HG03342 (cell line): ENCODE measurements around the gene NSMCE1.
"Not testable (repeated sequence)": the region's sequence is repeated elsewhere in the genome, so short reads cannot be mapped to it uniquely, and the experiment has no call there.

Experiments used
- ATAC-seq: cut with Tn5 transposase; IDR thresholded peaks from one replicate; pipeline ENCODE4 v1.9.1; 2021; ENCODE audit warnings: mild to moderate bottlenecking, moderate library complexity; ENCODE audit not compliant: unreplicated experiment

NSMCE1 gene

GRCh38 chr16:27303256-27304100 lies 34.9 kb upstream of the NSMCE1 start:
- no peak for ATAC-seq

- ATAC-seq = no peak
These were observed 33.6 kb upstream of the NSMCE1 start for GRCh38 chr16:27302126-27302525.

GRCh38 chr16:27301236-27301861 lies 32.8 kb upstream of the NSMCE1 start:
- ATAC-seq = no peak

- ATAC-seq = no peak
These were observed 29.6 kb upstream of the NSMCE1 start for GRCh38 chr16:27298132-27298531.

GRCh38 chr16:27293343-27293742 lies 24.8 kb upstream of the NSMCE1 start:
- ATAC-seq = no peak

- ATAC-seq = no peak
These were observed 23.2 kb upstream of the NSMCE1 start for GRCh38 chr16:27291722-27292240.

GRCh38 chr16:27291106-27291505 lies 22.5 kb upstream of the NSMCE1 start:
- ATAC-seq = no peak

- ATAC-seq = no peak
These were observed 22.0 kb upstream of the NSMCE1 start for GRCh38 chr16:27290562-27290961.

GRCh38 chr16:27289669-27290068 lies 21.1 kb upstream of the NSMCE1 start:
- no peak for ATAC-seq

- ATAC-seq = not testable (repeated sequence)
These were observed 19.7 kb upstream of the NSMCE1 start for GRCh38 chr16:27288313-27288712.

- ATAC-seq = no peak
These were observed 19.3 kb upstream of the NSMCE1 start for GRCh38 chr16:27287887-27288286.

GRCh38 chr16:27287051-27287811 lies 18.7 kb upstream of the NSMCE1 start:
- ATAC-seq = no peak

- ATAC-seq = no peak
These were observed 17.9 kb upstream of the NSMCE1 start for GRCh38 chr16:27286451-27286850.

GRCh38 chr16:27285676-27286196 lies 17.2 kb upstream of the NSMCE1 start:
- ATAC-seq = no peak

- no peak for ATAC-seq
These were observed 16.5 kb upstream of the NSMCE1 start for GRCh38 chr16:27284865-27285675.

GRCh38 chr16:27281243-27281642 lies 12.7 kb upstream of the NSMCE1 start:
- no peak for ATAC-seq

GRCh38 chr16:27275394-27275793 lies 6.8 kb upstream of the NSMCE1 start:
- ATAC-seq = no peak

GRCh38 chr16:27274424-27274874 lies 5.9 kb upstream of the NSMCE1 start:
- ATAC-seq = not testable (repeated sequence)

- no peak for ATAC-seq
These were observed 5.3 kb upstream of the NSMCE1 start for GRCh38 chr16:27273670-27274423.

GRCh38 chr16:27273330-27273669 lies 4.7 kb upstream of the NSMCE1 start:
- ATAC-seq = no peak
